H1 (cell line): ENCODE data around the gene CYP2C9. TPM values are rescaled to one million over a fixed set of nuclear protein-coding genes. Genes with fewer than 3 reads are reported as not detected.

ENCODE experiments used
- CTCF ChIA-PET: fragments of 300-600 bp; sonication (Branson Sonifier 250); formaldehyde crosslinking; loops from one replicate; lab custom pipeline; 2021; ENCODE audit not compliant: partially characterized antibody; lab: Charles Lee
- POLR2A ChIA-PET: fragments of 300-600 bp; sonication (Branson Sonifier 250); formaldehyde crosslinking; loops from one replicate; lab custom pipeline; 2021; ENCODE audit warnings: inconsistent platforms; ENCODE audit not compliant: partially characterized antibody; lab: Charles Lee
- DNase-seq, 2 experiments: peaks; one replicate each; pipeline versions ENCODE4 v3.0.0 to v3.0.0-alpha.2; 2010 to 2022; ENCODE audit warnings: low spot score in 2 of 2, low read depth in 1 of 2, mixed read lengths in 1 of 2
- FAIRE-seq: peaks from 2 replicates; lab custom pipeline; 2011; peaks lifted over from hg19 to GRCh38; lab: Jason Lieb, UNC
- H2AFZ ChIP-seq: 2 replicates; pipeline ENCODE4 v1.8.1; 2012; ENCODE audit warnings: low read length, inconsistent platforms
- H2AK5ac ChIP-seq: 2 replicates; pipeline ENCODE4 v1.6.1; 2013; ENCODE audit warnings: low read depth, low read length
- H2BK120ac ChIP-seq: replicated peaks from 2 replicates; pipeline ENCODE3; 2013; ENCODE audit warnings: low read depth, low read length, inconsistent platforms
- H2BK12ac ChIP-seq: 2 replicates; pipeline ENCODE4 v1.6.1; 2013; ENCODE audit warnings: low read depth, low read length
- H2BK15ac ChIP-seq: 2 replicates; pipeline ENCODE4 v1.6.1; 2013; ENCODE audit warnings: low read length
- H2BK20ac ChIP-seq: 2 replicates; pipeline ENCODE4 v1.6.1; 2013; ENCODE audit warnings: low read length
- H2BK5ac ChIP-seq: 2 replicates; pipeline ENCODE4 v1.6.1; 2013; ENCODE audit warnings: low read depth, low read length
- H3K14ac ChIP-seq: 2 replicates; pipeline ENCODE4 v1.6.1; 2013; ENCODE audit warnings: inconsistent platforms; ENCODE audit not compliant: insufficient read length
- H3K18ac ChIP-seq: 2 replicates; pipeline ENCODE4 v1.6.1; 2013; ENCODE audit warnings: low read length; ENCODE audit errors: extremely low read depth
- H3K23ac ChIP-seq: 2 replicates; pipeline ENCODE4 v1.6.1; 2013; ENCODE audit warnings: inconsistent platforms; ENCODE audit not compliant: insufficient read length
- H3K23me2 ChIP-seq: 2 replicates; pipeline ENCODE4 v1.6.1; 2013; ENCODE audit warnings: low read depth, low read length
- H3K27ac ChIP-seq: 2 replicates; pipeline ENCODE4 v1.6.1; 2011; ENCODE audit warnings: low read depth, low read length, inconsistent platforms
- H3K27me3 ChIP-seq, 4 experiments: replicated peaks in 1 of 4; 1 replicate in 1 of 4; 2 replicates in 3 of 4; pipeline versions ENCODE4 v1.6.1 to v1.8.1; 2011 to 2013; ENCODE audit warnings: low read length in 3 of 4, mild to moderate bottlenecking in 3 of 4, inconsistent platforms in 2 of 4, mixed read lengths in 2 of 4, moderate library complexity in 1 of 4; ENCODE audit not compliant: control insufficient read depth in 3 of 4, insufficient read depth in 3 of 4; ENCODE audit errors: extremely low read depth in 1 of 4
- H3K36me3 ChIP-seq, 4 experiments: 2 replicates each; pipeline versions ENCODE4 v1.6.1 to v1.8.1; 2011 to 2013; ENCODE audit warnings: mild to moderate bottlenecking in 4 of 4, low read length in 3 of 4, moderate library complexity in 2 of 4, control low read depth in 1 of 4, inconsistent platforms in 1 of 4; ENCODE audit not compliant: insufficient read depth in 4 of 4, control insufficient read depth in 2 of 4
- H3K4ac ChIP-seq: replicated peaks from 2 replicates; pipeline ENCODE3; 2013; ENCODE audit warnings: low read length, low read depth, mixed read lengths, inconsistent platforms; ENCODE audit not compliant: insufficient read length
- H3K4me1 ChIP-seq, 4 experiments: replicated peaks in 1 of 4; 1 replicate in 1 of 4; 2 replicates in 3 of 4; pipeline versions ENCODE4 v1.6.1 to v1.8.1; 2011 to 2013; ENCODE audit warnings: low read length in 3 of 4, inconsistent platforms in 2 of 4, mixed read lengths in 1 of 4; ENCODE audit not compliant: insufficient read depth in 4 of 4, control insufficient read depth in 3 of 4
- H3K4me2 ChIP-seq, 2 experiments: 2 replicates each; pipeline versions ENCODE4 v1.6.1 to v1.8.1; 2011 to 2013; ENCODE audit warnings: low read depth in 2 of 2, low read length in 2 of 2, control low read depth in 1 of 2, inconsistent platforms in 1 of 2, mild to moderate bottlenecking in 1 of 2; ENCODE audit not compliant: insufficient read depth in 1 of 2
- H3K4me3 ChIP-seq, 4 experiments: fragments of 200-600, 300-600 bp in 1 of 4; sonication (generic), shearing (Covaris generic), sonication (Bioruptor Twin) in 1 of 4; 2 replicates each; pipeline versions ENCODE4 v1.5.1 to v1.8.1; 2011 to 2016; ENCODE audit warnings: low read length in 4 of 4, low read depth in 3 of 4, control low read depth in 2 of 4, inconsistent platforms in 2 of 4, mild to moderate bottlenecking in 2 of 4, mixed read lengths in 1 of 4, moderate library complexity in 1 of 4; ENCODE audit not compliant: insufficient read depth in 2 of 4; ENCODE audit errors: extremely low read depth in 1 of 4
- H3K56ac ChIP-seq: replicated peaks from 2 replicates; pipeline ENCODE3; 2013; ENCODE audit warnings: low read depth, mild to moderate bottlenecking, mixed read lengths, low read length, inconsistent platforms; ENCODE audit not compliant: insufficient read length
- H3K79me1 ChIP-seq: 2 replicates; pipeline ENCODE4 v1.6.1; 2013; ENCODE audit warnings: low read depth, low read length, control low read depth
- H3K79me2 ChIP-seq, 2 experiments: 2 replicates each; pipeline versions ENCODE4 v1.6.1 to v1.8.1; 2012 to 2013; ENCODE audit warnings: low read length in 2 of 2, mild to moderate bottlenecking in 2 of 2, inconsistent platforms in 1 of 2; ENCODE audit not compliant: insufficient read depth in 2 of 2, control insufficient read depth in 1 of 2
- H3K9ac ChIP-seq, 4 experiments: replicated peaks in 1 of 4; 1 replicate in 1 of 4; 2 replicates in 3 of 4; pipeline versions ENCODE4 v1.6.1 to v1.8.1; 2011 to 2013; ENCODE audit warnings: low read depth in 3 of 4, low read length in 3 of 4, control low read depth in 2 of 4, mild to moderate bottlenecking in 2 of 4, moderate library complexity in 2 of 4, inconsistent platforms in 1 of 4; ENCODE audit errors: extremely low read depth in 1 of 4
- H3K9me3 ChIP-seq, 2 experiments: 2 replicates each; pipeline versions ENCODE4 v1.6.1 to v1.8.1; 2012 to 2013; ENCODE audit warnings: mild to moderate bottlenecking in 2 of 2, moderate library complexity in 2 of 2, control low read depth in 1 of 2, inconsistent platforms in 1 of 2, low read depth in 1 of 2, low read length in 1 of 2, mixed read lengths in 1 of 2; ENCODE audit not compliant: insufficient read depth in 2 of 2
- H4K20me1 ChIP-seq, 2 experiments: replicated peaks in 1 of 2; 2 replicates each; pipeline versions ENCODE3 to v1.8.1; 2011 to 2013; ENCODE audit warnings: inconsistent platforms in 2 of 2, low read length in 2 of 2, mild to moderate bottlenecking in 1 of 2; ENCODE audit not compliant: insufficient read depth in 2 of 2, control insufficient read depth in 1 of 2
- H4K5ac ChIP-seq: 2 replicates; pipeline ENCODE4 v1.6.1; 2013; ENCODE audit warnings: low read length, low read depth, mixed read lengths, inconsistent platforms; ENCODE audit not compliant: insufficient read length
- H4K8ac ChIP-seq: 2 replicates; pipeline ENCODE4 v1.8.0; 2013; ENCODE audit warnings: mild to moderate bottlenecking, moderate library complexity, low read length, inconsistent platforms; ENCODE audit not compliant: insufficient read depth; ENCODE audit errors: extremely low read depth
- H4K91ac ChIP-seq: replicated peaks from 2 replicates; pipeline ENCODE3; 2013; ENCODE audit warnings: low read length, mixed read lengths, inconsistent platforms; ENCODE audit not compliant: insufficient read length
- BACH1 ChIP-seq: IDR thresholded peaks from 2 replicates; pipeline ENCODE4 v1.6.1; 2012; ENCODE audit warnings: low read length, improper control_type of control experiment
- CEBPB ChIP-seq: IDR thresholded peaks from 2 replicates; pipeline ENCODE4 v1.6.1; 2012; ENCODE audit warnings: low read depth, low read length
- JUN ChIP-seq: IDR thresholded peaks from 2 replicates; pipeline ENCODE4 v1.6.1; 2011; ENCODE audit warnings: low read depth, mild to moderate bottlenecking, improper control_type of control experiment, low read length
- KDM4A ChIP-seq: IDR thresholded peaks from one replicate; pipeline ENCODE4 v1.7.1; 2012; ENCODE audit warnings: low read depth, mild to moderate bottlenecking, moderate library complexity, low read length, inconsistent platforms; ENCODE audit not compliant: severe bottlenecking
- POLR2AphosphoS5 ChIP-seq: IDR thresholded peaks from 2 replicates; pipeline ENCODE4 v1.6.1; 2011; ENCODE audit warnings: low read depth, low read length
- RBBP5 ChIP-seq: IDR thresholded peaks from 2 replicates; pipeline ENCODE4 v1.7.1; 2012; ENCODE audit warnings: low read depth, mild to moderate bottlenecking, inconsistent platforms, low read length, moderate library complexity, borderline replicate concordance
- SIX5 ChIP-seq: IDR thresholded peaks from 2 replicates; pipeline ENCODE4 v1.6.1; 2011; ENCODE audit warnings: mild to moderate bottlenecking, low read depth, low read length
- TBP ChIP-seq: IDR thresholded peaks from 2 replicates; pipeline ENCODE4 v1.6.1; 2011; ENCODE audit warnings: low read depth, low read length, improper control_type of control experiment
- YY1 ChIP-seq: IDR thresholded peaks from 2 replicates; pipeline ENCODE4 v1.6.1; 2011; ENCODE audit warnings: low read depth, mild to moderate bottlenecking, low read length
- WGBS, 2 experiments: shearing (Covaris generic) in 1 of 2; methylation state at CpG; one replicate each; pipeline versions ENCODE4 v1.1.6 to v1.1.7; 2013 to 2015; ENCODE audit warnings: low lambda C conversion rate in 2 of 2, mixed read lengths in 2 of 2, inconsistent platforms in 1 of 2, low coverage in 1 of 2, missing lambda C conversion rate in 1 of 2; ENCODE audit not compliant: insufficient replicate concordance in 2 of 2, insufficient coverage in 1 of 2, insufficient read length in 1 of 2; ENCODE audit errors: extremely low coverage in 1 of 2, missing lambda C conversion rate in 1 of 2; 5-methylcytosine and 5-hydroxymethylcytosine counted together
- polyA plus RNA-seq, 7 experiments: library from polyadenylated mRNA; depleted of rRNA in 3 of 7; stranded (reverse) in 5 of 7; unstranded in 2 of 7; fragments of >200 nt in 5 of 7; fragments of 200-250 nt in 2 of 7; gene quantifications; 1 replicate in 5 of 7; 2 replicates in 1 of 7; 4 replicates in 1 of 7; pipeline versions ENCODE4 v1.2.1 to v1.2.3, GENCODE V29; 2011 to 2013; ENCODE audit warnings: missing spikeins in 2 of 7, mixed read lengths in 2 of 7
- total RNA-seq: library from RNA; stranded (reverse); fragmentation: NEBNext Ultra II Directional; extraction: Animal tissue kit (Norgen Biotek cat#: 25700); gene quantifications from 2 replicates; pipeline ENCODE4 v1.2.1, GENCODE V29; 2021
- TF ChIP-seq, protein P1 (sequence below): IDR thresholded peaks from 2 replicates; pipeline ENCODE4 v1.6.1; 2011; ENCODE audit warnings: low read depth, mild to moderate bottlenecking, low read length; ENCODE audit not compliant: insufficient read depth
- TF ChIP-seq, protein P2 (sequence below): IDR thresholded peaks from 2 replicates; pipeline ENCODE4 v1.6.1; 2012; ENCODE audit warnings: low read length, inconsistent platforms

The CYP2C9 gene
- total and polyA plus RNA-seq, 2 of the 8 experiments (the other 6 are each of a cell fraction or from before 2014, with no cell fraction given) = 0.03 TPM; not detected in 1

- Histone ChIP-seq H2BK12ac (no peak overlapping the region), H3K18ac (no peak overlapping the region), H3K36me3 (no peaks in the 10 kb centered on the region), H3K79me1 (no peaks in the 10 kb centered on the region), H3K23me2 (no peaks in the 10 kb centered on the region), H3K9me3 (no peaks in the 10 kb centered on the region), H3K4ac (no peak overlapping the region), H4K5ac (no peak overlapping the region), H3K4me2 (no peak overlapping the region), H2BK20ac (no peak overlapping the region), H3K14ac (no peak overlapping the region), H2BK15ac (no peak overlapping the region), H4K8ac (no peak overlapping the region), H3K9ac (no peak overlapping the region), H3K23ac (no peak overlapping the region), H4K91ac (no peak overlapping the region), H2AK5ac (no peak overlapping the region), H2BK120ac (no peak overlapping the region), H3K4me3 (no peak overlapping the region), H3K27me3 (peaks cover 0 to 2% (median 0%) of the 10 kb centered on the region in 4 experiments; a peak in 1 of 7 replicates), H3K79me2 (no peaks in the 10 kb centered on the region), H2BK5ac (no peak overlapping the region), H3K56ac (no peak overlapping the region), H3K27ac (no peak overlapping the region), H4K20me1 (no peaks in the 10 kb centered on the region), H3K4me1 (no peaks in the 10 kb centered on the region), H2AFZ (no peak overlapping the region)
- ChIA-PET CTCF (no interaction called here), POLR2A (no interaction called here)
- DNase-seq (no peak), FAIRE-seq (no peak)
- 87% methylated on average over 4 of the region's 4 CpGs; no CpG with 5 or more reads in 1 of the 2 experiments for WGBS, 2 experiments
- TF ChIP-seq POLR2AphosphoS5 = no peak
- no peak for TF ChIP-seq YY1
- no peak for TF ChIP-seq BACH1
- no peak for TF ChIP-seq CEBPB
- TF ChIP-seq, protein P1, sequence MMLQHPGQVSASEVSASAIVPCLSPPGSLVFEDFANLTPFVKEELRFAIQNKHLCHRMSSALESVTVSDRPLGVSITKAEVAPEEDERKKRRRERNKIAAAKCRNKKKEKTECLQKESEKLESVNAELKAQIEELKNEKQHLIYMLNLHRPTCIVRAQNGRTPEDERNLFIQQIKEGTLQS = no peak
- TF ChIP-seq, protein P2, sequence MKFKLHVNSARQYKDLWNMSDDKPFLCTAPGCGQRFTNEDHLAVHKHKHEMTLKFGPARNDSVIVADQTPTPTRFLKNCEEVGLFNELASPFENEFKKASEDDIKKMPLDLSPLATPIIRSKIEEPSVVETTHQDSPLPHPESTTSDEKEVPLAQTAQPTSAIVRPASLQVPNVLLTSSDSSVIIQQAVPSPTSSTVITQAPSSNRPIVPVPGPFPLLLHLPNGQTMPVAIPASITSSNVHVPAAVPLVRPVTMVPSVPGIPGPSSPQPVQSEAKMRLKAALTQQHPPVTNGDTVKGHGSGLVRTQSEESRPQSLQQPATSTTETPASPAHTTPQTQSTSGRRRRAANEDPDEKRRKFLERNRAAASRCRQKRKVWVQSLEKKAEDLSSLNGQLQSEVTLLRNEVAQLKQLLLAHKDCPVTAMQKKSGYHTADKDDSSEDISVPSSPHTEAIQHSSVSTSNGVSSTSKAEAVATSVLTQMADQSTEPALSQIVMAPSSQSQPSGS = no peak
- TF ChIP-seq KDM4A = no peak
- no peak for TF ChIP-seq SIX5
- no peak for TF ChIP-seq RBBP5
- no peak for TF ChIP-seq TBP
- TF ChIP-seq JUN = no peak
These were observed 97.2 kb downstream of the CYP2C9 start for GRCh38 chr10:95035332-95036295.
